GM19452 (cell line): ENCODE results near the gene ENDOD1.

Source experiments
- ATAC-seq: cut with Tn5 transposase; IDR thresholded peaks from one replicate; pipeline ENCODE4 v1.9.1; 2021; ENCODE audit not compliant: unreplicated experiment

The ENDOD1 gene

GRCh38 chr11:95161248-95161647 is 71.6 kb downstream of the ENDOD1 start:
- no peak for ATAC-seq

- ATAC-seq = no peak
Measured at GRCh38 chr11:95163106-95163505, 73.5 kb downstream of the ENDOD1 start.

DNA sequence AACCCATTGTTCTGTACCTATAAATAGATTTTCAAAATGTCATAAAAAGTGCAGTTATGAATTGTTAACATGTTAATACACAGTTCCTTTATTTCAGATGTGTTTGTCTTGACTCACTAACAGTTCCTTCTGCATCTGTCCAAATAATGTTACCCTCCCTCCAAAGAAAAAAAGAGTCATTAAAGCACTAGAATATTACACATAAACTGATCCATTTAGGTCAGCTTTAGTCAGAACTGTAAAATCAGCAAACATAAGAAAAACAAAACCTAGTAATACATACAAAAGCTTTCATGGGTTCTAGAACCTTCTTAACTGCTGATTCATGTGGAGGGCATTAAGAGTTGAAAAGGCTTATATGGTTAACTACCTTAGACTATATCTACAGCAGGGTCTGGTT is 76.0 kb downstream of the ENDOD1 start:
- ATAC-seq = no peak

- ATAC-seq = no peak
Measured at GRCh38 chr11:95166781-95167180, 77.1 kb downstream of the ENDOD1 start.

- ATAC-seq = no peak
Measured at GRCh38 chr11:95170294-95170693, 80.6 kb downstream of the ENDOD1 start.

DNA sequence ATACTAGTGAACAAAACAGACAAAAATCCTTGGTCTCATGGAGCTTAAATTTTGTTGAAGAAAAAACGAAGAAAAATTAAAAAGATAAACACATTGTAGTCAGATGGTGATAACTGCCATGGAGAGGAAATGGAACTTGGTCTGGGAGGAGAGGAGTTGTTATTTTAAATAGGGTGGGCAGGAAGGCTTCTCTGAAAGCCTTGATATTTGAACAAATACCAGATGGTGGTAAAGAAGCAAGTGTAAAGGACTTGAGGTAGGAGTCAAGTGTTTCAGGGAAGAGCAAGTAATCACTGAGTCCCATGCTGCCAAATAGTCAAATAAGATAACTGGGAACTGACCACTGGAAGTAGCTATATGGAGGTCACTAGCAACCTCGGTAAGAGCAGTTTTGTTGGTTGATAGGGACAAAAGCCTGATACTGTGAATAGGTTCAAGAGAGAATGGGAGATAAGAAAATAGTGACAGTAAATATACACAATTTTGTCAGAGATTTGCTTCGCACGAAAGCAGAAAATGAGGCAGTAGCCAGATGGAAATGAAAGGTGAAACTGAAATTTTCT is 86.3 kb downstream of the ENDOD1 start:
- ATAC-seq = no peak
